H1 (cell line): ENCODE results near the gene ARHGEF16. TPM values are rescaled to one million over a fixed set of nuclear protein-coding genes. Genes with fewer than 3 reads are reported as not detected.

Source experiments
- CTCF ChIA-PET: fragments of 300-600 bp; sonication (Branson Sonifier 250); formaldehyde crosslinking; loops from one replicate; lab custom pipeline; 2021; ENCODE audit not compliant: partially characterized antibody; lab: Charles Lee
- POLR2A ChIA-PET: fragments of 300-600 bp; sonication (Branson Sonifier 250); formaldehyde crosslinking; loops from one replicate; lab custom pipeline; 2021; ENCODE audit warnings: inconsistent platforms; ENCODE audit not compliant: partially characterized antibody; lab: Charles Lee
- DNase-seq, 2 experiments: peaks; one replicate each; pipeline versions ENCODE4 v3.0.0 to v3.0.0-alpha.2; 2010 to 2022; ENCODE audit warnings: low spot score in 2 of 2, low read depth in 1 of 2, mixed read lengths in 1 of 2
- FAIRE-seq: peaks from 2 replicates; lab custom pipeline; 2011; peaks lifted over from hg19 to GRCh38; lab: Jason Lieb, UNC
- H2AFZ ChIP-seq: 2 replicates; pipeline ENCODE4 v1.8.1; 2012; ENCODE audit warnings: low read length, inconsistent platforms
- H2AK5ac ChIP-seq: 2 replicates; pipeline ENCODE4 v1.6.1; 2013; ENCODE audit warnings: low read depth, low read length
- H2BK120ac ChIP-seq: replicated peaks from 2 replicates; pipeline ENCODE3; 2013; ENCODE audit warnings: low read depth, low read length, inconsistent platforms
- H2BK12ac ChIP-seq: 2 replicates; pipeline ENCODE4 v1.6.1; 2013; ENCODE audit warnings: low read depth, low read length
- H2BK15ac ChIP-seq: 2 replicates; pipeline ENCODE4 v1.6.1; 2013; ENCODE audit warnings: low read length
- H2BK20ac ChIP-seq: 2 replicates; pipeline ENCODE4 v1.6.1; 2013; ENCODE audit warnings: low read length
- H2BK5ac ChIP-seq: 2 replicates; pipeline ENCODE4 v1.6.1; 2013; ENCODE audit warnings: low read depth, low read length
- H3K14ac ChIP-seq: 2 replicates; pipeline ENCODE4 v1.6.1; 2013; ENCODE audit warnings: inconsistent platforms; ENCODE audit not compliant: insufficient read length
- H3K18ac ChIP-seq: 2 replicates; pipeline ENCODE4 v1.6.1; 2013; ENCODE audit warnings: low read length; ENCODE audit errors: extremely low read depth
- H3K23ac ChIP-seq: 2 replicates; pipeline ENCODE4 v1.6.1; 2013; ENCODE audit warnings: inconsistent platforms; ENCODE audit not compliant: insufficient read length
- H3K23me2 ChIP-seq: 2 replicates; pipeline ENCODE4 v1.6.1; 2013; ENCODE audit warnings: low read depth, low read length
- H3K27ac ChIP-seq: 2 replicates; pipeline ENCODE4 v1.6.1; 2011; ENCODE audit warnings: low read depth, low read length, inconsistent platforms
- H3K27me3 ChIP-seq, 4 experiments: replicated peaks in 1 of 4; 1 replicate in 1 of 4; 2 replicates in 3 of 4; pipeline versions ENCODE4 v1.6.1 to v1.8.1; 2011 to 2013; ENCODE audit warnings: low read length in 3 of 4, mild to moderate bottlenecking in 3 of 4, inconsistent platforms in 2 of 4, mixed read lengths in 2 of 4, moderate library complexity in 1 of 4; ENCODE audit not compliant: control insufficient read depth in 3 of 4, insufficient read depth in 3 of 4; ENCODE audit errors: extremely low read depth in 1 of 4
- H3K36me3 ChIP-seq, 4 experiments: 2 replicates each; pipeline versions ENCODE4 v1.6.1 to v1.8.1; 2011 to 2013; ENCODE audit warnings: mild to moderate bottlenecking in 4 of 4, low read length in 3 of 4, moderate library complexity in 2 of 4, control low read depth in 1 of 4, inconsistent platforms in 1 of 4; ENCODE audit not compliant: insufficient read depth in 4 of 4, control insufficient read depth in 2 of 4
- H3K4ac ChIP-seq: replicated peaks from 2 replicates; pipeline ENCODE3; 2013; ENCODE audit warnings: low read length, low read depth, mixed read lengths, inconsistent platforms; ENCODE audit not compliant: insufficient read length
- H3K4me1 ChIP-seq, 4 experiments: replicated peaks in 1 of 4; 1 replicate in 1 of 4; 2 replicates in 3 of 4; pipeline versions ENCODE4 v1.6.1 to v1.8.1; 2011 to 2013; ENCODE audit warnings: low read length in 3 of 4, inconsistent platforms in 2 of 4, mixed read lengths in 1 of 4; ENCODE audit not compliant: insufficient read depth in 4 of 4, control insufficient read depth in 3 of 4
- H3K4me2 ChIP-seq, 2 experiments: 2 replicates each; pipeline versions ENCODE4 v1.6.1 to v1.8.1; 2011 to 2013; ENCODE audit warnings: low read depth in 2 of 2, low read length in 2 of 2, control low read depth in 1 of 2, inconsistent platforms in 1 of 2, mild to moderate bottlenecking in 1 of 2; ENCODE audit not compliant: insufficient read depth in 1 of 2
- H3K4me3 ChIP-seq, 4 experiments: fragments of 200-600, 300-600 bp in 1 of 4; sonication (generic), shearing (Covaris generic), sonication (Bioruptor Twin) in 1 of 4; 2 replicates each; pipeline versions ENCODE4 v1.5.1 to v1.8.1; 2011 to 2016; ENCODE audit warnings: low read length in 4 of 4, low read depth in 3 of 4, control low read depth in 2 of 4, inconsistent platforms in 2 of 4, mild to moderate bottlenecking in 2 of 4, mixed read lengths in 1 of 4, moderate library complexity in 1 of 4; ENCODE audit not compliant: insufficient read depth in 2 of 4; ENCODE audit errors: extremely low read depth in 1 of 4
- H3K56ac ChIP-seq: replicated peaks from 2 replicates; pipeline ENCODE3; 2013; ENCODE audit warnings: low read depth, mild to moderate bottlenecking, mixed read lengths, low read length, inconsistent platforms; ENCODE audit not compliant: insufficient read length
- H3K79me1 ChIP-seq: 2 replicates; pipeline ENCODE4 v1.6.1; 2013; ENCODE audit warnings: low read depth, low read length, control low read depth
- H3K79me2 ChIP-seq, 2 experiments: 2 replicates each; pipeline versions ENCODE4 v1.6.1 to v1.8.1; 2012 to 2013; ENCODE audit warnings: low read length in 2 of 2, mild to moderate bottlenecking in 2 of 2, inconsistent platforms in 1 of 2; ENCODE audit not compliant: insufficient read depth in 2 of 2, control insufficient read depth in 1 of 2
- H3K9ac ChIP-seq, 4 experiments: replicated peaks in 1 of 4; 1 replicate in 1 of 4; 2 replicates in 3 of 4; pipeline versions ENCODE4 v1.6.1 to v1.8.1; 2011 to 2013; ENCODE audit warnings: low read depth in 3 of 4, low read length in 3 of 4, control low read depth in 2 of 4, mild to moderate bottlenecking in 2 of 4, moderate library complexity in 2 of 4, inconsistent platforms in 1 of 4; ENCODE audit errors: extremely low read depth in 1 of 4
- H3K9me3 ChIP-seq, 2 experiments: 2 replicates each; pipeline versions ENCODE4 v1.6.1 to v1.8.1; 2012 to 2013; ENCODE audit warnings: mild to moderate bottlenecking in 2 of 2, moderate library complexity in 2 of 2, control low read depth in 1 of 2, inconsistent platforms in 1 of 2, low read depth in 1 of 2, low read length in 1 of 2, mixed read lengths in 1 of 2; ENCODE audit not compliant: insufficient read depth in 2 of 2
- H4K20me1 ChIP-seq, 2 experiments: replicated peaks in 1 of 2; 2 replicates each; pipeline versions ENCODE3 to v1.8.1; 2011 to 2013; ENCODE audit warnings: inconsistent platforms in 2 of 2, low read length in 2 of 2, mild to moderate bottlenecking in 1 of 2; ENCODE audit not compliant: insufficient read depth in 2 of 2, control insufficient read depth in 1 of 2
- H4K5ac ChIP-seq: 2 replicates; pipeline ENCODE4 v1.6.1; 2013; ENCODE audit warnings: low read length, low read depth, mixed read lengths, inconsistent platforms; ENCODE audit not compliant: insufficient read length
- H4K8ac ChIP-seq: 2 replicates; pipeline ENCODE4 v1.8.0; 2013; ENCODE audit warnings: mild to moderate bottlenecking, moderate library complexity, low read length, inconsistent platforms; ENCODE audit not compliant: insufficient read depth; ENCODE audit errors: extremely low read depth
- H4K91ac ChIP-seq: replicated peaks from 2 replicates; pipeline ENCODE3; 2013; ENCODE audit warnings: low read length, mixed read lengths, inconsistent platforms; ENCODE audit not compliant: insufficient read length
- BRCA1 ChIP-seq: IDR thresholded peaks from 2 replicates; pipeline ENCODE4 v1.6.1; 2012; ENCODE audit warnings: low read depth, low read length, improper control_type of control experiment
- CEBPB ChIP-seq: IDR thresholded peaks from 2 replicates; pipeline ENCODE4 v1.6.1; 2012; ENCODE audit warnings: low read depth, low read length
- EGR1 ChIP-seq: IDR thresholded peaks from 2 replicates; pipeline ENCODE4 v1.6.1; 2011; ENCODE audit warnings: low read depth, low read length, borderline replicate concordance
- FOSL1 ChIP-seq: IDR thresholded peaks from 2 replicates; pipeline ENCODE4 v1.6.1; 2011; ENCODE audit warnings: mild to moderate bottlenecking, low read depth, low read length, moderate library complexity; ENCODE audit not compliant: insufficient read depth
- GTF2F1 ChIP-seq: IDR thresholded peaks from 2 replicates; pipeline ENCODE4 v1.6.1; 2012; ENCODE audit warnings: low read depth, low read length, improper control_type of control experiment, borderline replicate concordance
- HDAC6 ChIP-seq: IDR thresholded peaks from one replicate; pipeline ENCODE4 v1.7.1; 2012; ENCODE audit warnings: low read depth, mild to moderate bottlenecking, inconsistent platforms, low read length, moderate library complexity
- JUN ChIP-seq: IDR thresholded peaks from 2 replicates; pipeline ENCODE4 v1.6.1; 2011; ENCODE audit warnings: low read depth, mild to moderate bottlenecking, improper control_type of control experiment, low read length
- KDM4A ChIP-seq: IDR thresholded peaks from one replicate; pipeline ENCODE4 v1.7.1; 2012; ENCODE audit warnings: low read depth, mild to moderate bottlenecking, moderate library complexity, low read length, inconsistent platforms; ENCODE audit not compliant: severe bottlenecking
- MAFK ChIP-seq: IDR thresholded peaks from 2 replicates; pipeline ENCODE4 v1.6.1; 2012; ENCODE audit warnings: low read depth, mild to moderate bottlenecking, improper control_type of control experiment, low read length
- POU5F1 ChIP-seq: IDR thresholded peaks from 2 replicates; pipeline ENCODE4 v1.6.1; 2011; ENCODE audit warnings: low read depth, mild to moderate bottlenecking, low read length, moderate library complexity
- RFX5 ChIP-seq: IDR thresholded peaks from 2 replicates; pipeline ENCODE4 v1.6.1; 2011; ENCODE audit warnings: low read depth, low read length, improper control_type of control experiment, borderline replicate concordance
- SIRT6 ChIP-seq: IDR thresholded peaks from one replicate; pipeline ENCODE4 v1.7.1; 2012; ENCODE audit warnings: low read length, inconsistent platforms
- SP1 ChIP-seq: IDR thresholded peaks from 2 replicates; pipeline ENCODE4 v1.6.1; 2011; ENCODE audit warnings: low read depth, low read length
- TAF7 ChIP-seq: optimal IDR thresholded peaks from 2 replicates; pipeline ENCODE3; 2011; ENCODE audit warnings: low read depth, mild to moderate bottlenecking, inconsistent platforms, low read length, moderate library complexity, borderline replicate concordance
- WGBS, 2 experiments: shearing (Covaris generic) in 1 of 2; methylation state at CpG; one replicate each; pipeline versions ENCODE4 v1.1.6 to v1.1.7; 2013 to 2015; ENCODE audit warnings: low lambda C conversion rate in 2 of 2, mixed read lengths in 2 of 2, inconsistent platforms in 1 of 2, low coverage in 1 of 2, missing lambda C conversion rate in 1 of 2; ENCODE audit not compliant: insufficient replicate concordance in 2 of 2, insufficient coverage in 1 of 2, insufficient read length in 1 of 2; ENCODE audit errors: extremely low coverage in 1 of 2, missing lambda C conversion rate in 1 of 2; 5-methylcytosine and 5-hydroxymethylcytosine counted together
- polyA plus RNA-seq, 7 experiments: library from polyadenylated mRNA; depleted of rRNA in 3 of 7; stranded (reverse) in 5 of 7; unstranded in 2 of 7; fragments of >200 nt in 5 of 7; fragments of 200-250 nt in 2 of 7; gene quantifications; 1 replicate in 5 of 7; 2 replicates in 1 of 7; 4 replicates in 1 of 7; pipeline versions ENCODE4 v1.2.1 to v1.2.3, GENCODE V29; 2011 to 2013; ENCODE audit warnings: missing spikeins in 2 of 7, mixed read lengths in 2 of 7
- total RNA-seq: library from RNA; stranded (reverse); fragmentation: NEBNext Ultra II Directional; extraction: Animal tissue kit (Norgen Biotek cat#: 25700); gene quantifications from 2 replicates; pipeline ENCODE4 v1.2.1, GENCODE V29; 2021
- TF ChIP-seq, protein P1 (sequence below): IDR thresholded peaks from 2 replicates; pipeline ENCODE4 v1.6.1; 2012; ENCODE audit warnings: inconsistent platforms

Gene ARHGEF16
- total and polyA plus RNA-seq, 2 of the 8 experiments (the other 6 are each of a cell fraction or from before 2014, with no cell fraction given): 18.3 to 20.7 TPM

GRCh38 chr1:3499611-3500010, 45.1 kb downstream of the ARHGEF16 start:
- Histone ChIP-seq H3K14ac (no peak overlapping the region), H2BK20ac (no peak overlapping the region), H2BK120ac (no peak overlapping the region), H3K27ac (no peak overlapping the region), H3K36me3 (no peaks in the 10 kb centered on the region; a peak in 2 of 8 replicates), H3K79me2 (no peaks in the 10 kb centered on the region), H4K91ac (no peak overlapping the region), H3K9ac (no peak overlapping the region), H3K4me2 (no peak overlapping the region), H2AK5ac (no peak overlapping the region), H3K56ac (no peak overlapping the region), H3K27me3 (no peaks in the 10 kb centered on the region), H3K23me2 (no peaks in the 10 kb centered on the region), H3K4me1 (peaks cover 0 to 4% (median 0%) of the 10 kb centered on the region in 4 experiments; a peak in 1 of 7 replicates), H2BK15ac (no peak overlapping the region), H2BK12ac (no peak overlapping the region), H2BK5ac (no peak overlapping the region), H4K20me1 (peaks cover 2 to 17% of the 10 kb centered on the region in 2 experiments), H3K9me3 (no peaks in the 10 kb centered on the region), H3K18ac (no peak overlapping the region), H3K4me3 (no peak overlapping the region), H4K5ac (no peak overlapping the region), H2AFZ (no peak overlapping the region), H3K79me1 (no peaks in the 10 kb centered on the region; the same call in 1 of the 2 replicates), H3K23ac (no peak overlapping the region), H4K8ac (no peak overlapping the region), H3K4ac (no peak overlapping the region)
- ChIA-PET POLR2A (interaction anchor here (0.7 kb wide), 1 partner anchor 17 kb away, joined by 3 read pairs; no protein-coding TSS in a partner anchor), CTCF (interaction anchor here (0.8 to 2.8 kb wide), 8 partner anchors 9 to 124 kb away, joined by 3 to 9 read pairs (median 3); no protein-coding TSS in a partner anchor)
- FAIRE-seq (no peak), DNase-seq (no peak)
- WGBS, 2 experiments: 91% methylated on average over 21 of the region's 22 CpGs; no CpG with 5 or more reads in 1 of the 2 experiments
- TF ChIP-seq POU5F1 (no peak), FOSL1 (no peak), JUN (no peak), KDM4A (no peak), HDAC6 (no peak), SIRT6 (no peak), MAFK (no peak), EGR1 (no peak), RFX5 (no peak), BRCA1 (no peak), TAF7 (no peak), GTF2F1 (no peak), CEBPB (no peak), SP1 (no peak)
- TF ChIP-seq, protein P1, sequence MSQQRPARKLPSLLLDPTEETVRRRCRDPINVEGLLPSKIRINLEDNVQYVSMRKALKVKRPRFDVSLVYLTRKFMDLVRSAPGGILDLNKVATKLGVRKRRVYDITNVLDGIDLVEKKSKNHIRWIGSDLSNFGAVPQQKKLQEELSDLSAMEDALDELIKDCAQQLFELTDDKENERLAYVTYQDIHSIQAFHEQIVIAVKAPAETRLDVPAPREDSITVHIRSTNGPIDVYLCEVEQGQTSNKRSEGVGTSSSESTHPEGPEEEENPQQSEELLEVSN: no peak
